Esophagus mucosa (tissue), 1 donor: Measurements from ENCODE around the gene AHNAK. TPM values are rescaled to one million over a fixed set of nuclear protein-coding genes. Genes with fewer than 3 reads are reported as not detected.

Experiments
- ATAC-seq: fragments of 200-7000 bp; cut with Tn5 transposase; one replicate; pipeline ENCODE4 v1.9.1; 2020
- total RNA-seq: library from RNA; stranded (reverse); gene quantifications from one replicate; pipeline ENCODE4 v1.2.4, GENCODE V29; 2023
- donor health status: DM: yes; HTN: yes; CAD: no.

Gene AHNAK
- total RNA-seq, 1 donor from 2014 or later: 931 TPM

GRCh38 chr11:62432695-62433094 lies 113.9 kb downstream of the AHNAK start:
- ATAC-seq: no peak

- ATAC-seq: no peak
Measured at GRCh38 chr11:62431171-62431901, 115.3 kb downstream of the AHNAK start.

GRCh38 chr11:62430425-62430824 lies 116.2 kb downstream of the AHNAK start:
- ATAC-seq: no peak

GRCh38 chr11:62428871-62429560 lies 117.6 kb downstream of the AHNAK start:
- ATAC-seq: no peak

- ATAC-seq: no peak
Measured at GRCh38 chr11:62427630-62428233, 118.9 kb downstream of the AHNAK start.

GRCh38 chr11:62423012-62423411 lies 123.6 kb downstream of the AHNAK start:
- no peak for ATAC-seq

GRCh38 chr11:62421996-62422395 lies 124.6 kb downstream of the AHNAK start:
- ATAC-seq: no peak

- no peak for ATAC-seq
Measured at GRCh38 chr11:62420882-62421281, 125.7 kb downstream of the AHNAK start.

- ATAC-seq: no peak
Measured at GRCh38 chr11:62419943-62420342, 126.7 kb downstream of the AHNAK start.

- ATAC-seq: no peak
Measured at GRCh38 chr11:62419314-62419929, 127.2 kb downstream of the AHNAK start.

GRCh38 chr11:62418733-62419132 lies 127.9 kb downstream of the AHNAK start, which contains the start of gene SCGB1A1:
TSS of gene SCGB1A1 (plus strand) at chr11:62419033. CDS start at chr11:62419096, 63 bp downstream.
- ATAC-seq: no peak

GRCh38 chr11:62418136-62418535 lies 128.5 kb downstream of the AHNAK start:
- ATAC-seq: no peak

GRCh38 chr11:62416596-62416995 lies 130.0 kb downstream of the AHNAK start:
- no peak for ATAC-seq

GRCh38 chr11:62413060-62413696 lies 133.4 kb downstream of the AHNAK start:
- ATAC-seq: peak; percentile 73

- ATAC-seq: no peak
Measured at GRCh38 chr11:62411524-62411923, 135.1 kb downstream of the AHNAK start.

GRCh38 chr11:62410972-62411371 lies 135.6 kb downstream of the AHNAK start:
- ATAC-seq: peak; percentile 87

GRCh38 chr11:62409831-62410230 lies 136.8 kb downstream of the AHNAK start:
- no peak for ATAC-seq

GRCh38 chr11:62406034-62406433 lies 140.6 kb downstream of the AHNAK start:
- ATAC-seq: no peak

- ATAC-seq: no peak
Measured at GRCh38 chr11:62404901-62405300, 141.7 kb downstream of the AHNAK start.

- no peak for ATAC-seq
Measured at GRCh38 chr11:62404435-62404834, 142.2 kb downstream of the AHNAK start.

GRCh38 chr11:62402960-62403730 lies 143.5 kb downstream of the AHNAK start:
- no peak for ATAC-seq
